Stomach (tissue), 9 donors: Measurements from ENCODE around the gene MARCHF9. TPM values are rescaled to one million over a fixed set of nuclear protein-coding genes. Genes with fewer than 3 reads are reported as not detected.

Source experiments
- DNase-seq, 2 donors: peaks; one replicate each; pipeline versions ENCODE4 v3.0.0 to v3.0.0-alpha.2; 2013 to 2019
- H3K27ac ChIP-seq, 5 donors: fragments of 200-600 bp in 4 of 5; sonication (generic) in 4 of 5; one replicate each; pipeline ENCODE4 v1.5.1; 2013 to 2019; ENCODE audit warnings: mild to moderate bottlenecking in 1 of 5, moderate library complexity in 1 of 5
- H3K27me3 ChIP-seq, 3 donors: fragments of 200-600 bp; sonication (generic); one replicate each; pipeline ENCODE4 v1.5.1; 2017 to 2019; ENCODE audit warnings: mixed run types in 1 of 3
- H3K36me3 ChIP-seq, 4 donors: fragments of 200-600 bp; sonication (generic); 1 replicate in 3 of 4; 2 replicates in 1 of 4; pipeline ENCODE4 v1.5.1; 2016 to 2019
- H3K4me1 ChIP-seq, 4 donors: fragments of 200-600 bp; sonication (generic); one replicate each; pipeline ENCODE4 v1.5.1; 2016 to 2019
- H3K4me3 ChIP-seq, 4 donors: fragments of 200-600 bp; sonication (generic) in 3 of 4; one replicate each; pipeline ENCODE4 v1.5.1; 2016 to 2019; ENCODE audit warnings: mild to moderate bottlenecking in 1 of 4
- H3K9me3 ChIP-seq, 4 donors: fragments of 200-600 bp; sonication (generic); one replicate each; pipeline ENCODE4 v1.5.1; 2016 to 2019
- EP300 ChIP-seq: sonication (generic); formaldehyde crosslinking; IDR thresholded peaks from one replicate; pipeline ENCODE4 v1.6.1; 2017; ENCODE audit warnings: antibody characterized with exemption
- POLR2A ChIP-seq, 4 donors: fragments of 450-650 bp; IDR thresholded peaks; one replicate each; pipeline ENCODE4 v1.6.1; 2016; ENCODE audit warnings: antibody characterized with exemption in 4 of 4, control low read depth in 2 of 4, mild to moderate bottlenecking in 1 of 4, moderate library complexity in 1 of 4
- POLR2AphosphoS5 ChIP-seq, 3 donors: sonication (generic); formaldehyde crosslinking; IDR thresholded peaks; one replicate each; pipeline ENCODE4 v1.6.1; 2016; ENCODE audit warnings: antibody characterized with exemption in 3 of 3
- WGBS, 5 donors: extraction: QIAGEN DNeasy Blood & Tissue Kit in 3 of 5; methylation state at CpG; one replicate each; pipeline versions ENCODE4 v1.1.5 to v1.1.7; 2013 to 2018; 5-methylcytosine and 5-hydroxymethylcytosine counted together
- intact Hi-C: fragments of 100-400 bp; cut with DNase I; formaldehyde crosslinking; loops from one replicate; pipeline ENCODE4 v1.15.1; 2023; ENCODE audit warnings: low total_unique reads
- polyA plus RNA-seq, 3 donors: library from polyadenylated mRNA; stranded (reverse); fragments of 200-250 nt; gene quantifications; one replicate each; pipeline ENCODE4 v1.2.3, GENCODE V29; 2013
- total RNA-seq, 5 donors: library from RNA; depleted of rRNA; stranded (reverse); fragments of >200 nt; gene quantifications; one replicate each; pipeline versions ENCODE4 v1.1.0 to v1.2.3, GENCODE V29; 2014 to 2016
- TF ChIP-seq, protein P1 (sequence below), 7 experiments: fragments of 450-650 bp in 4 of 7; fragments of 200-600 bp in 3 of 7; sonication (generic) in 3 of 7; IDR thresholded peaks; one replicate each; pipeline ENCODE4 v1.5.1; 2016 to 2019; ENCODE audit warnings: antibody characterized with exemption in 7 of 7, control low read depth in 2 of 7, mild to moderate bottlenecking in 1 of 7
- donor health status: healthy with polysubstance abuse.
- donor health status: Bipolar disorder and iron deficiency.
- donor health status: healthy.

Gene MARCHF9
- total and polyA plus RNA-seq, 8 donors, result 1.0 to 16.0 (median 8.8) TPM

DNA sequence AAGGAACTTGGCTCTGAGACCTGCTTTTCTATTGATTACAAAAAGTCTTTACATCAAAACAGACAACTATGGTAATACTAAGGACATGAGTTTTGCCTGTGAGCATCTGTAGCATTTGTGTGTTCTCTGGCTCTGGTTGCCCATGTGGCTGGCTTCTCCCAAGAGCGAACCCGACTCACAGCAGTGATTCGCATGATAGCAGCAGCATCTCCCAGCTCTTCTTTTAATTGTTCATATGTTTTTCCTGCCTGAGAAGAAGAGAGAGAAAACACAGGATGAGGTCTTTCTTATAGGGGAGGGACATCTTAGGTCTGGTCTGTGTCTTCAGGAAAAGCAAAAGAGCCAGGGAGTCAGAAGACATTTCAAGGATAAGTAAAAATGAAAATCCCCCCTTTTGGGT is 46.1 kb downstream of the MARCHF9 start:
- Histone ChIP-seq H3K36me3 (peaks cover 41 to 99% (median 92%) of the 10 kb centered on the region in 4 donors), H3K4me3 (no peak overlapping the region), H3K9me3 (no peaks in the 10 kb centered on the region), H3K27me3 (no peaks in the 10 kb centered on the region), H3K4me1 (peaks cover 0 to 8% (median 2%) of the 10 kb centered on the region in 4 donors), H3K27ac (no peak overlapping the region)
- WGBS, 5 donors, result 94 to 98% (median 97%) methylated on average over 3 of the region's 3 CpGs
- DNase-seq, result no peak
- intact Hi-C loops, result no loop called here
- TF ChIP-seq POLR2A (IDR thresholded peaks at IDR 0.05) (no peak), EP300 (no peak), POLR2AphosphoS5 (IDR thresholded peaks at IDR 0.05) (no peak)
- TF ChIP-seq, protein P1, sequence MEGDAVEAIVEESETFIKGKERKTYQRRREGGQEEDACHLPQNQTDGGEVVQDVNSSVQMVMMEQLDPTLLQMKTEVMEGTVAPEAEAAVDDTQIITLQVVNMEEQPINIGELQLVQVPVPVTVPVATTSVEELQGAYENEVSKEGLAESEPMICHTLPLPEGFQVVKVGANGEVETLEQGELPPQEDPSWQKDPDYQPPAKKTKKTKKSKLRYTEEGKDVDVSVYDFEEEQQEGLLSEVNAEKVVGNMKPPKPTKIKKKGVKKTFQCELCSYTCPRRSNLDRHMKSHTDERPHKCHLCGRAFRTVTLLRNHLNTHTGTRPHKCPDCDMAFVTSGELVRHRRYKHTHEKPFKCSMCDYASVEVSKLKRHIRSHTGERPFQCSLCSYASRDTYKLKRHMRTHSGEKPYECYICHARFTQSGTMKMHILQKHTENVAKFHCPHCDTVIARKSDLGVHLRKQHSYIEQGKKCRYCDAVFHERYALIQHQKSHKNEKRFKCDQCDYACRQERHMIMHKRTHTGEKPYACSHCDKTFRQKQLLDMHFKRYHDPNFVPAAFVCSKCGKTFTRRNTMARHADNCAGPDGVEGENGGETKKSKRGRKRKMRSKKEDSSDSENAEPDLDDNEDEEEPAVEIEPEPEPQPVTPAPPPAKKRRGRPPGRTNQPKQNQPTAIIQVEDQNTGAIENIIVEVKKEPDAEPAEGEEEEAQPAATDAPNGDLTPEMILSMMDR (IDR thresholded peaks at IDR 0.05), result no peak

DNA sequence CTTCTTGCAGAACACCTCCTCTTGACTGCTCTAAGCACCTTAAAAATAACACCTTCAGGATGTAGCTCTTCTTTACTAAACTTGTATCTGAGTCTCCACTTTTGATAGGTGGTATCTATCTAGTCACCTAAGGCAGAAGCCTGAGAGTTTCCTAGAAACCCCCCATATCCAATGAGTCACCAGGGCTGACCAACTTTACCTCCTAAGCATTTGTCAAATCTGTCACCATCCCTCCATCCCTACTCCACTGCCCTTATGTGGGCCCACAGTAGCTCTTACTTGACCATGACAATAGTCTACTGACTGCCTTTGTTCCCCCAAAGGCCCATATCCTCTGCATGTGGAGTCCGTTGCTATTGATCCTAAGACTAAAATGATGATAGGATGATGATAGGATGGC is 47.7 kb downstream of the MARCHF9 start:
- WGBS, 5 donors, result 88 to 100% (median 94%) methylated on average over 1 of the region's 1 CpG
- H3K9me3 ChIP-seq, result no peaks in the 10 kb centered on the region
- intact Hi-C loops, result no loop called here
- no peak for DNase-seq
- H3K27me3 ChIP-seq, result no peaks in the 10 kb centered on the region
- peaks cover 0 to 8% (median 2%) of the 10 kb centered on the region in 4 donors for H3K4me1 ChIP-seq
- no peak overlapping the region for H3K27ac ChIP-seq
- TF ChIP-seq EP300 (no peak), POLR2AphosphoS5 (IDR thresholded peaks at IDR 0.05) (no peak), POLR2A (IDR thresholded peaks at IDR 0.05) (no peak)
- TF ChIP-seq, protein P1 (IDR thresholded peaks at IDR 0.05), result no peak
- H3K36me3 ChIP-seq, result peaks cover 43 to 99% (median 92%) of the 10 kb centered on the region in 4 donors
- no peak overlapping the region for H3K4me3 ChIP-seq

DNA sequence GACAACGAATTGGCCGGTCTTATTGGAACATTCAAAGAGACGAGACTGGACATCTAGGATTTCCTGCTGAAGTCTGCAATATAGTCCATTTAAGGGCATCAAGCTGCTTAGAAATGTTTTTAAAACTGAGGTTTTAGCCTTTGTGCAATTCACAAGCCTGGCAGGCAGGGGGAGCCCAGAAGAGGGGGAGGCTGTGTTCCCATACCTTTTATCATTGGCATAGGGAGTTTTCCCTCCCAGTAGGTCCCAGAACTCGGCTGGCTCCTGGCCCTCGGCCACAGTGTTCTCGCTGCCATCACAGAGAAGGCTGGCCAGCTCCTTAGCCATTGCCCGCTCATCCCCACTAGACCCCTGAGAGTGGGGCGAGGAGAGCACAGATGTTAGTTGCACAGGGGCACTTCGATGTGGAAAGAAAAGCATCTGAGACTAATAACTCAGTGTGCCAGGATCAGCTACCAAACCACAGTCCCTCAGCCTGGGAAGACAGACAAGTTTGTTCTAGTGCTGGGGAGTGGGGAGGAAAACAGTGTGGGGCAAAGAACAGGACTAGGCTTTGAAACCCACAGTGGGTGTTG is 48.5 kb downstream of the MARCHF9 start:
- intact Hi-C loops, result no loop called here
- DNase-seq, result peak; percentile 61 to 62
- H3K27ac ChIP-seq, result peak overlapping the region in 2 of 5 donors; percentile 3 to 27

DNA sequence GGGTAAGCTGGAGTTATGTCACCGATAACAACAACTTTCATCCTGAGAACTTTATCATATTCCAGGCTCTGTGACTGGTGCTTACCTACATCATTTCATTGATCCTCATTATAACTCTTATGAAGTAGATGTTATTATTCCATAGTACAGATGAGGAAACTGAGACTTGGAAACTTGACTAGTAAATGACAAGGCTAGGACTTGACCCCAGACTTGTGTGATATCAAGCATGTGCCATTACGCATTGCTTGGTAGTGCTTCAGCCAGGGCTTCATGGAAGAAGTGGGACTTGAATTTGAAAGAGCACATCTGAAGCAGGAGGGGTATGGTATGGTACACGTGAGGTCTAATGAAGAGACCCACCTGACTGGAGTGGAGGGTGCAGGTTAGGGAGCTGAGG is 51.8 kb downstream of the MARCHF9 start:
- Histone ChIP-seq H3K4me1 (peaks cover 0 to 16% (median 2%) of the 10 kb centered on the region in 4 donors), H3K4me3 (no peak overlapping the region), H3K36me3 (peaks cover 42 to 99% (median 93%) of the 10 kb centered on the region in 4 donors), H3K9me3 (no peaks in the 10 kb centered on the region), H3K27ac (no peak overlapping the region), H3K27me3 (no peaks in the 10 kb centered on the region)
- WGBS, 5 donors, result 92 to 97% (median 96%) methylated on average over 3 of the region's 3 CpGs
- intact Hi-C loops, result no loop called here
- TF ChIP-seq POLR2A (IDR thresholded peaks at IDR 0.05), result no peak
- no peak for TF ChIP-seq POLR2AphosphoS5 (IDR thresholded peaks at IDR 0.05)
- TF ChIP-seq EP300, result no peak
- TF ChIP-seq, protein P1 (IDR thresholded peaks at IDR 0.05), result no peak
- no peak for DNase-seq

More for the DNA sequence above, 48.5 kb downstream of the MARCHF9 start:
- peaks cover 44 to 99% (median 93%) of the 10 kb centered on the region in 4 donors for H3K36me3 ChIP-seq
- H3K4me1 ChIP-seq, result peaks cover 0 to 8% (median 2%) of the 10 kb centered on the region in 4 donors
- 34 to 49% (median 48%) methylated on average over 9 of the region's 9 CpGs for WGBS, 5 donors
- no peak overlapping the region for H3K4me3 ChIP-seq
- H3K9me3 ChIP-seq, result no peaks in the 10 kb centered on the region
- H3K27me3 ChIP-seq, result no peaks in the 10 kb centered on the region
- TF ChIP-seq POLR2AphosphoS5 (IDR thresholded peaks at IDR 0.05), result peak in 1 of 3 donors; percentile 38
- TF ChIP-seq EP300, result no peak
- no peak for TF ChIP-seq POLR2A (IDR thresholded peaks at IDR 0.05)
- TF ChIP-seq, protein P1 (IDR thresholded peaks at IDR 0.05), result peak in 5 of 7 experiments; percentile 49 to 88 (median 82)
